GM12892 (cell line): Measurements from ENCODE around the gene AMOTL1.

Experiments used
- DNase-seq: peaks from one replicate; pipeline ENCODE4 v3.0.0; 2011; ENCODE audit not compliant: insufficient read length
- FAIRE-seq: peaks from 2 replicates; lab custom pipeline; 2011; peaks lifted over from hg19 to GRCh38; lab: Jason Lieb, UNC
- POLR2A ChIP-seq: IDR thresholded peaks from 2 replicates; pipeline ENCODE4 v1.6.1; 2011; ENCODE audit warnings: low read depth, low read length, control low read depth
- POLR2AphosphoS5 ChIP-seq: IDR thresholded peaks from 2 replicates; pipeline ENCODE4 v1.6.1; 2011; ENCODE audit warnings: low read depth, low read length, control low read depth
- TAF1 ChIP-seq: IDR thresholded peaks from 2 replicates; pipeline ENCODE4 v1.6.1; 2011; ENCODE audit warnings: low read depth, mild to moderate bottlenecking, control low read depth, low read length, borderline replicate concordance

Gene AMOTL1

DNA sequence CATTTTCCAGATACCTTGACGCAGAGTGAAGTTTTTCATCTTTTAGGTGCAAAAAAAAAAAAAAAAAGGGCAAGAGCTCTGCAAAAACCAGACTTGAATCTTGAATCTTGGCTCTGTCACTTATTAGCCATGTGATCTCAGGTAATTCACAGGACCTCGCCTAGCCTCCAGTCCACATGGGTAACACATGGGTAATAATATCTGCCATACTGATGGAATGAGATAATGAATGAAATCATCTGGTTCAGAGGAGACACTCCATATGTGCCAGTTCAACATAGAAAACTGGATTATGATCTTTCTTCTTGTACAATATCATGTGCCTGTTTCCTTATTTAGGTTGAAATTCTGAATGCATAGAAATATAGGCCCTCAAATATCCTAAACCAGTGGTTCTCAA, 8.6 kb upstream of the AMOTL1 start:
- no peak for DNase-seq
- no peak for TF ChIP-seq POLR2AphosphoS5
- FAIRE-seq: no peak

DNA sequence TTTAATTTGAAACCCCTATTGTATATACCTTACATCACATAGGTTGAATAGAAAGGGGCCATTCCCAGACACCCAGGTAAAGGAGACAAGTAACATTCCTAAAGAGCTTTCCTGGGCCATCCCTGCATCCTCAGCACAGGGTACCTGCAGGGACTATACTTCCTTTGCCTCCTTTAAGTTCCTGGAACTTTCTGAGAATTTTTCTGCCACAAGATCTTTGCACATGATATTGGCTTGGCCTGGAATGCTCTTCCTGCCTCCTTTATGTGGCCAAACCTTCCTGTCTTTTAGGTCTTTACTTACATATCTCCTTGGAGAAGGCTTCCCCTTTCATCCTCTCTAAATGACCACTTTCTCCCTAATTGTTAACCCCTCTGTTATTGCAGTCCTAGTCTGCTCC, 7.9 kb upstream of the AMOTL1 start:
- no peak for TF ChIP-seq POLR2A
- FAIRE-seq: no peak
- DNase-seq: no peak

DNA sequence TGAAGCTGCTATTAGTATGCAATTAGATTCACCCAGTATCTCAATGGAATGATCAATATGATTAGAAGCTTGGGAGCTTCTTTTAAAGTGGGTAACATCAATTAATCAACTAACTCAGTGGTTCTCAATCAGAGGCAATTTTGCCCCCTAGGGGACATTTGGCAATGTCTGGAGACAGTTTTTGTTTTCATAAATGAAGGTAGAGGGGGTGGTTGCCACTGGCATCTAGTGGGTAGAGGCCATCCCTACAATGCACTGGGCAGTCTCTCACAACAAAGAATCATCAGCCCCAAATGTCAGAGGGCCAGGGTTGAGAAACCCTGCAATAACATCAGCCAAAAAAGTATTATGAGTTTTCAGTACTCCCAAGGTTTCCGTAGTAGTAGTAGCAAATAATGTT, 5.9 kb upstream of the AMOTL1 start:
- FAIRE-seq (peak; percentile 46), DNase-seq (no peak)
- no peak for TF ChIP-seq POLR2AphosphoS5
- TF ChIP-seq TAF1: no peak
- TF ChIP-seq POLR2A: no peak

GRCh38 chr11:94762995-94763394, 5.2 kb upstream of the AMOTL1 start:
- DNase-seq (no peak), FAIRE-seq (no peak)
- no peak for TF ChIP-seq TAF1
- no peak for TF ChIP-seq POLR2AphosphoS5
- no peak for TF ChIP-seq POLR2A

DNA sequence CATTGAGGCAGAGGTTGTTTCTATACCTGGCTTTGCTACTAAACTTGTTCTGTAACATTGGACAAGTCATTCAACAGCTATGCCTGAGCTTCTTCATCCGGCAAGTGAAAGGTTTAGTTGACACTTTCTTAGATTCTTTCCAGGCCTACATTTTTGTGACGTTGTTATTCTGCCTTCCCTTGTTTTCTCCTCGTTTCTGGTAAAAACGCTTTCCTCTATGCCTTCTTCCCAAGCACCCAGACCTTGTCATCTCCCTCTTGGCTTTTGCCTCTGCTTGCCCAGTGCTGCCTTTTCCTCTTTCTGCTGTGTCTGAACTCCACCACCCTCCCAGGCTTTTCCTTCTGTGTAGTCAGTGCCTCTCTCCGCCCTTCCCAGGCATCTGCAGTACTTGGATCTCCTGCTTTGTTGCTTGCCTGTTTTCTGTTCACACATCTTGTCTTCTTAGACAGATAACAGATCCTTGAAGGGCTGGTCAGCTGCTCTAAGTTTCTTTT, 1.4 kb upstream of the AMOTL1 start:
- TF ChIP-seq TAF1: no peak
- no peak for TF ChIP-seq POLR2A
- no peak for TF ChIP-seq POLR2AphosphoS5
- DNase-seq (no peak), FAIRE-seq (no peak)

DNA sequence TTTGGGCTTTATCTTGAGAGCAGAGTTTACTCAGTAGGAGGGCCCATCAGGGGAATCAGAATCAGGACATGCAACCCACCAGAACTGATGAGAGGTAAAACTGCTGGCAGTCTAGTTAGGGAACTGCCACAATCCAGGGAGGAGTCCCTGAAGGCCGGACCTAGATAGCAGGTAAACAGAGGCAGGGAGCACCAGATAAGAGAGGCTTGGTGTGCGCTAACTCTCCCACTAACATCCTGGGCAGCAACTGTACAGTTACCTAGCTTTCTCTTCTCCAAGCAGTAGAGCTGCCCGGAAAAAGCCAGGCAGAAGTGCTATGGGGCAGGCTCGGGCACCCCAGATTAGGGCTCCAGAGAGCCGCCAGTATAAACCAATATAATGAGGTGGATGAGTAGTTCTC, 865 bp upstream of the AMOTL1 start:
- no peak for FAIRE-seq
- TF ChIP-seq TAF1: no peak
- TF ChIP-seq POLR2AphosphoS5: no peak
- TF ChIP-seq POLR2A: no peak
- no peak for DNase-seq

DNA sequence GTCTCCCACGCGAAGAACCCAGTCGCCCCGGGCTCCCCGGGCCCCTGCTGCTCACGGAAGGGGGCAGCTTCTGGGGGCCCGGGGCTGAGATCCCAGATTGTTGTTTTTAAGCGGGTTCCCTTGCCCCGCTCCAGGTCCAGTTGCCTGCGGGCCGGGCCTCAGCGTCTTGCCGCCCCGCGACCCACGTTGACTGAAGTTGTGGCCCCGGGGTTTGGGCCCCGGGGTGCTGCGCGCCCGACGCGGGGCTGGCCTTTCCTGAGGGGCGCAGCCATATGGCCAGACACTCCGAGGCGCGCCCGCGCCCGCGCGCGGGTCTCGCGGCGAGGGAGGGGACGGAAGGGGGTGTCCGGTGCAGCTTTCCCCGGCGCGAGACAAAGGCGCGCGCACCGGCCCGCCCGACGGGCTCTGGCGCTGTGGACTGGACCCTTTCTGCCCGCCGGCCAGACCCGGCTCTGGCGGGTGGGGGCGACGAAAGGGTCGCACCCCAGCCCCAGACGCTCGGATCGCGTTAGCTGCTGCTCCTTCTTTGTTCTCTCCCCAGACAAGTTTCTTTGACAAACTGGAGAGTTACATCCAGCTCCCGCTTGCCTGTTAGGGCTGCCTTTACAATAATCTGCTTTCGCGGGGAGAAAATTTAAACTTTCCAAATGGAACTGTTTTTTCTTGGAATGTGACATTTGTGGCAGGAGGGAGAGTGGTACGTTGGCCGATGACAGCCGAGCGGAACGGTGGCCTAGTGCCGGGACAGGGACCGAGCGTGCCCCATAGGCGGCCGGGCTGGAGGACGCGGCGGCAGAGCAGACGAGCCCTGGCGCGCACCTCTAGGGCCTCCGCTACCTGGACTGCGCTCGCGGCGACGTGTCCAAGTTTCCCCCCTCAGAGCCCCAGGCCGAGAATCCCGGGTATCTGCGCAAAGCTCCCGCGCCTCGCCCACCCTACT, 716 bp downstream of the AMOTL1 start:
- FAIRE-seq (no peak), DNase-seq (no peak)
- TF ChIP-seq POLR2AphosphoS5: no peak
- TF ChIP-seq TAF1: no peak
- TF ChIP-seq POLR2A: no peak

DNA sequence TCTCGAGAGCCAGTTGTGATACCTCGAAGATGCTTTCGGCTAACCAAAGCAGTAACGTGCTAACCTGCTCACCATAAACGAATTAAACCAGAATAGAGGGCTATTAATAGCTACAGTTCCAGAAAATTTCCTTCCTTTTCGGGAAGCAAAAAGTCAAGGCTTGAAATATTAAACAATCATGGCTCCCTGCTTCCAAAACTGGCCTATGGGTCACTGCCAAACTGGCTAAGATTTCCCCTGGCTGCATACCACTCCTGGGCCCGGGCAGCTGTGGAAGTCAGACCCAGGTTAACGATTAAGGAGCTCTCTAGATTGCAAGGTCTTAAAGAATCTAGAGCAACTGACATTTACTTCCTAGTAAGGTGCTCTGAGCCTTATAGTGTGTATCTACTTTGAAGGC, 1.7 kb downstream of the AMOTL1 start:
- TF ChIP-seq POLR2AphosphoS5 (no peak), POLR2A (no peak), TAF1 (no peak)
- FAIRE-seq: no peak

DNA sequence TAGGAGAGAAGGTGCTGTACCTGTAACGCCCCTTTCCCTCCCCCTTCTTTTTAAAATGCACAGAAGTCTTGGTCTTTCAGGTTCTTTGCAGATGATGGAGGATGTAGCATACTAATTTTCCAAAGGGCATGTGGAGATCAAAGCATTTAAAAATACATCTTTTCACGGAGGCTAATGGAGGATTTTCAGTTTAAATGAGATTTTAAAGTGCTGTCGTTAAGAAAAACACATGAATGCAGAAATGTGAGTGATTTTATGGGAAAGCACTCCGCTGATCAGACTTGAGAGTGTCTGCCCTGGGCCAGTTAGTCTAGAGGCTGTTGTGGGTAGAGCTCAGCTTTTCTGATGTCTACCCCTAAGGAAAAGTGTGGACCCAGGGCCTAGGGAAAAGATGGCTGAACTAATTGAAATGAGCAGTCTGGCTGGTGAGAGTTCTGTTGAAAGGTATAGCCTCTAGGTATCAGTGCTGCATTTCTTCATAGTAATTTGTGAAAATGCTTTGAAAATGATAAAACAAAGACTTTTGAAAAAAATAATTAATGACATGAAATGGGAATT, 2.5 kb downstream of the AMOTL1 start:
- DNase-seq: no peak
- TF ChIP-seq POLR2AphosphoS5: no peak
- TF ChIP-seq POLR2A: no peak
- no peak for TF ChIP-seq TAF1
- FAIRE-seq: peak; percentile 38

More for the DNA sequence above, 1.7 kb downstream of the AMOTL1 start:
- DNase-seq: no peak

GRCh38 chr11:94771390-94771789, 3.2 kb downstream of the AMOTL1 start:
- no peak for TF ChIP-seq POLR2AphosphoS5
- TF ChIP-seq POLR2A: no peak
- TF ChIP-seq TAF1: no peak
- DNase-seq (no peak), FAIRE-seq (no peak)

DNA sequence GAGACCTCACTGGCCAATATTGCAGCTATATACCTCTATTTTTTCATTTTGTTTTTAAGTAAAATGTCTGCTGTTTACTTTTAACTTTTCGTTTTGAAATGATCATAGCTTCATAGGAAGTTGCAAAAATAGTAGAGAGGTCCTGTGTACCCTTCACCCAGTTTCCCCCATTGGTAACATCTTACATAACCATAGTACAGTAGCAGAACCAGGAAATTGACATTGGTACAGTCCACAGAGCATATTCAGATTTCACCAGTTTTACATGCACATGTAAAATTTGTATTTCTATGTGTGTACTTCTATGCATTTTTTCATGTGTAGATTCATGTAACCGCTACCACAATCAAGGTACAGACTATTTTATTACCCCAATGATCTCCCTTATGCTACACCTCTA, 3.8 kb downstream of the AMOTL1 start:
- FAIRE-seq: no peak
- TF ChIP-seq TAF1: no peak
- no peak for TF ChIP-seq POLR2AphosphoS5
- no peak for DNase-seq

- TF ChIP-seq POLR2A (no peak), TAF1 (no peak), POLR2AphosphoS5 (no peak)
- DNase-seq: no peak
These were observed 5.7 kb downstream of the AMOTL1 start for GRCh38 chr11:94773842-94774241.

More at GRCh38 chr11:94773842-94774241, 5.7 kb downstream of the AMOTL1 start:
- FAIRE-seq: no peak
